ENCODE measurements around the gene FGFBP1. TPM values are rescaled to one million over a fixed set of nuclear protein-coding genes. Genes with fewer than 3 reads are reported as not detected.

Gene FGFBP1
- total and polyA plus RNA-seq, 9 of the 15 experiments (the other 6 are each of a cell fraction or from before 2014, with no cell fraction given), result not detected

DNA sequence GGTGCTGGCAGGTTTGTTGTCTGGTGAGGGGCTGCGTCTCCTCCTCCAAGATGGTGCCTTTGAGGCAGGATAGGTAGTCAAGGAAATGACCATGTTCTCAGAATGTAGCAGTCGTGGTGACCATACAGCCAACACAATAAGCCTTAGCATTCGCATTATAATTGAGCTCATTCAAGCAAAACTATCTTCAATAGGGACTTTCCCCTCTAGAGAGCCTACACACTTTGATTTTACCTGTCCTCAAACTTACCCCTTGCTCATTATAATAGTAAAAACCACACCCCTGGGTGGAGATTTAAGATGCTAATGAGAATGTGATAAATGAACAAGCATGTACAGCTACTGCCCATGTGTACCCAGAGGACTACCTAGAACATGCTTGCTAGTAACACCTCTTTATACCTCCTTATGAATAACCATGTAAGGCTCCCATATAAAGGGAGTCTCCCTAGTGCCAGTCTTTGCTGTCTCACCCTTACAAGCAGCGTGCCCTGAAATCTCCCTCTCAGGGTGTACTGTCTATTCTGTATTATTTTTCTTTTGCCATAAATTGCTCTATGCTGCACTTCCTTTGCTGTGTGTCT is 48.2 kb downstream of the FGFBP1 start (continued):
- TF ChIP-seq CTBP1 (IDR thresholded peaks at IDR 0.05; ENCODE audit: borderline replicate concordance) (no peak), MED1 (CRISPR knock-in tag; IDR thresholded peaks at IDR 0.05; ENCODE audit: borderline replicate concordance) (no peak), DIDO1 (tag; IDR thresholded peaks at IDR 0.05; ENCODE audit: low read depth) (no peak), GTF2E2 (tag; IDR thresholded peaks at IDR 0.05) (no peak), HCFC1 (IDR thresholded peaks at IDR 0.05; ENCODE audit: low read depth, low read length) (no peak), BHLHE40 (IDR thresholded peaks at IDR 0.05; ENCODE audit: low read length) (no peak), PYGO2 (tag; IDR thresholded peaks at IDR 0.05) (no peak), STAT5B (CRISPR knock-in tag; IDR thresholded peaks at IDR 0.05) (no peak), RHOXF2B (CRISPR knock-in tag; conservative IDR thresholded peaks at IDR 0.05) (no peak), SLC30A9 (CRISPR knock-in tag; IDR thresholded peaks at IDR 0.05) (no peak)
- TF ChIP-seq, protein P1, sequence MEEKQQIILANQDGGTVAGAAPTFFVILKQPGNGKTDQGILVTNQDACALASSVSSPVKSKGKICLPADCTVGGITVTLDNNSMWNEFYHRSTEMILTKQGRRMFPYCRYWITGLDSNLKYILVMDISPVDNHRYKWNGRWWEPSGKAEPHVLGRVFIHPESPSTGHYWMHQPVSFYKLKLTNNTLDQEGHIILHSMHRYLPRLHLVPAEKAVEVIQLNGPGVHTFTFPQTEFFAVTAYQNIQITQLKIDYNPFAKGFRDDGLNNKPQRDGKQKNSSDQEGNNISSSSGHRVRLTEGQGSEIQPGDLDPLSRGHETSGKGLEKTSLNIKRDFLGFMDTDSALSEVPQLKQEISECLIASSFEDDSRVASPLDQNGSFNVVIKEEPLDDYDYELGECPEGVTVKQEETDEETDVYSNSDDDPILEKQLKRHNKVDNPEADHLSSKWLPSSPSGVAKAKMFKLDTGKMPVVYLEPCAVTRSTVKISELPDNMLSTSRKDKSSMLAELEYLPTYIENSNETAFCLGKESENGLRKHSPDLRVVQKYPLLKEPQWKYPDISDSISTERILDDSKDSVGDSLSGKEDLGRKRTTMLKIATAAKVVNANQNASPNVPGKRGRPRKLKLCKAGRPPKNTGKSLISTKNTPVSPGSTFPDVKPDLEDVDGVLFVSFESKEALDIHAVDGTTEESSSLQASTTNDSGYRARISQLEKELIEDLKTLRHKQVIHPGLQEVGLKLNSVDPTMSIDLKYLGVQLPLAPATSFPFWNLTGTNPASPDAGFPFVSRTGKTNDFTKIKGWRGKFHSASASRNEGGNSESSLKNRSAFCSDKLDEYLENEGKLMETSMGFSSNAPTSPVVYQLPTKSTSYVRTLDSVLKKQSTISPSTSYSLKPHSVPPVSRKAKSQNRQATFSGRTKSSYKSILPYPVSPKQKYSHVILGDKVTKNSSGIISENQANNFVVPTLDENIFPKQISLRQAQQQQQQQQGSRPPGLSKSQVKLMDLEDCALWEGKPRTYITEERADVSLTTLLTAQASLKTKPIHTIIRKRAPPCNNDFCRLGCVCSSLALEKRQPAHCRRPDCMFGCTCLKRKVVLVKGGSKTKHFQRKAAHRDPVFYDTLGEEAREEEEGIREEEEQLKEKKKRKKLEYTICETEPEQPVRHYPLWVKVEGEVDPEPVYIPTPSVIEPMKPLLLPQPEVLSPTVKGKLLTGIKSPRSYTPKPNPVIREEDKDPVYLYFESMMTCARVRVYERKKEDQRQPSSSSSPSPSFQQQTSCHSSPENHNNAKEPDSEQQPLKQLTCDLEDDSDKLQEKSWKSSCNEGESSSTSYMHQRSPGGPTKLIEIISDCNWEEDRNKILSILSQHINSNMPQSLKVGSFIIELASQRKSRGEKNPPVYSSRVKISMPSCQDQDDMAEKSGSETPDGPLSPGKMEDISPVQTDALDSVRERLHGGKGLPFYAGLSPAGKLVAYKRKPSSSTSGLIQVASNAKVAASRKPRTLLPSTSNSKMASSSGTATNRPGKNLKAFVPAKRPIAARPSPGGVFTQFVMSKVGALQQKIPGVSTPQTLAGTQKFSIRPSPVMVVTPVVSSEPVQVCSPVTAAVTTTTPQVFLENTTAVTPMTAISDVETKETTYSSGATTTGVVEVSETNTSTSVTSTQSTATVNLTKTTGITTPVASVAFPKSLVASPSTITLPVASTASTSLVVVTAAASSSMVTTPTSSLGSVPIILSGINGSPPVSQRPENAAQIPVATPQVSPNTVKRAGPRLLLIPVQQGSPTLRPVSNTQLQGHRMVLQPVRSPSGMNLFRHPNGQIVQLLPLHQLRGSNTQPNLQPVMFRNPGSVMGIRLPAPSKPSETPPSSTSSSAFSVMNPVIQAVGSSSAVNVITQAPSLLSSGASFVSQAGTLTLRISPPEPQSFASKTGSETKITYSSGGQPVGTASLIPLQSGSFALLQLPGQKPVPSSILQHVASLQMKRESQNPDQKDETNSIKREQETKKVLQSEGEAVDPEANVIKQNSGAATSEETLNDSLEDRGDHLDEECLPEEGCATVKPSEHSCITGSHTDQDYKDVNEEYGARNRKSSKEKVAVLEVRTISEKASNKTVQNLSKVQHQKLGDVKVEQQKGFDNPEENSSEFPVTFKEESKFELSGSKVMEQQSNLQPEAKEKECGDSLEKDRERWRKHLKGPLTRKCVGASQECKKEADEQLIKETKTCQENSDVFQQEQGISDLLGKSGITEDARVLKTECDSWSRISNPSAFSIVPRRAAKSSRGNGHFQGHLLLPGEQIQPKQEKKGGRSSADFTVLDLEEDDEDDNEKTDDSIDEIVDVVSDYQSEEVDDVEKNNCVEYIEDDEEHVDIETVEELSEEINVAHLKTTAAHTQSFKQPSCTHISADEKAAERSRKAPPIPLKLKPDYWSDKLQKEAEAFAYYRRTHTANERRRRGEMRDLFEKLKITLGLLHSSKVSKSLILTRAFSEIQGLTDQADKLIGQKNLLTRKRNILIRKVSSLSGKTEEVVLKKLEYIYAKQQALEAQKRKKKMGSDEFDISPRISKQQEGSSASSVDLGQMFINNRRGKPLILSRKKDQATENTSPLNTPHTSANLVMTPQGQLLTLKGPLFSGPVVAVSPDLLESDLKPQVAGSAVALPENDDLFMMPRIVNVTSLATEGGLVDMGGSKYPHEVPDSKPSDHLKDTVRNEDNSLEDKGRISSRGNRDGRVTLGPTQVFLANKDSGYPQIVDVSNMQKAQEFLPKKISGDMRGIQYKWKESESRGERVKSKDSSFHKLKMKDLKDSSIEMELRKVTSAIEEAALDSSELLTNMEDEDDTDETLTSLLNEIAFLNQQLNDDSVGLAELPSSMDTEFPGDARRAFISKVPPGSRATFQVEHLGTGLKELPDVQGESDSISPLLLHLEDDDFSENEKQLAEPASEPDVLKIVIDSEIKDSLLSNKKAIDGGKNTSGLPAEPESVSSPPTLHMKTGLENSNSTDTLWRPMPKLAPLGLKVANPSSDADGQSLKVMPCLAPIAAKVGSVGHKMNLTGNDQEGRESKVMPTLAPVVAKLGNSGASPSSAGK (IDR thresholded peaks at IDR 0.05), result no peak
- TF ChIP-seq, protein P2, sequence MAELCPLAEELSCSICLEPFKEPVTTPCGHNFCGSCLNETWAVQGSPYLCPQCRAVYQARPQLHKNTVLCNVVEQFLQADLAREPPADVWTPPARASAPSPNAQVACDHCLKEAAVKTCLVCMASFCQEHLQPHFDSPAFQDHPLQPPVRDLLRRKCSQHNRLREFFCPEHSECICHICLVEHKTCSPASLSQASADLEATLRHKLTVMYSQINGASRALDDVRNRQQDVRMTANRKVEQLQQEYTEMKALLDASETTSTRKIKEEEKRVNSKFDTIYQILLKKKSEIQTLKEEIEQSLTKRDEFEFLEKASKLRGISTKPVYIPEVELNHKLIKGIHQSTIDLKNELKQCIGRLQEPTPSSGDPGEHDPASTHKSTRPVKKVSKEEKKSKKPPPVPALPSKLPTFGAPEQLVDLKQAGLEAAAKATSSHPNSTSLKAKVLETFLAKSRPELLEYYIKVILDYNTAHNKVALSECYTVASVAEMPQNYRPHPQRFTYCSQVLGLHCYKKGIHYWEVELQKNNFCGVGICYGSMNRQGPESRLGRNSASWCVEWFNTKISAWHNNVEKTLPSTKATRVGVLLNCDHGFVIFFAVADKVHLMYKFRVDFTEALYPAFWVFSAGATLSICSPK (IDR thresholded peaks at IDR 0.05; ENCODE audit: borderline replicate concordance), result no peak
- TF ChIP-seq, protein P3, sequence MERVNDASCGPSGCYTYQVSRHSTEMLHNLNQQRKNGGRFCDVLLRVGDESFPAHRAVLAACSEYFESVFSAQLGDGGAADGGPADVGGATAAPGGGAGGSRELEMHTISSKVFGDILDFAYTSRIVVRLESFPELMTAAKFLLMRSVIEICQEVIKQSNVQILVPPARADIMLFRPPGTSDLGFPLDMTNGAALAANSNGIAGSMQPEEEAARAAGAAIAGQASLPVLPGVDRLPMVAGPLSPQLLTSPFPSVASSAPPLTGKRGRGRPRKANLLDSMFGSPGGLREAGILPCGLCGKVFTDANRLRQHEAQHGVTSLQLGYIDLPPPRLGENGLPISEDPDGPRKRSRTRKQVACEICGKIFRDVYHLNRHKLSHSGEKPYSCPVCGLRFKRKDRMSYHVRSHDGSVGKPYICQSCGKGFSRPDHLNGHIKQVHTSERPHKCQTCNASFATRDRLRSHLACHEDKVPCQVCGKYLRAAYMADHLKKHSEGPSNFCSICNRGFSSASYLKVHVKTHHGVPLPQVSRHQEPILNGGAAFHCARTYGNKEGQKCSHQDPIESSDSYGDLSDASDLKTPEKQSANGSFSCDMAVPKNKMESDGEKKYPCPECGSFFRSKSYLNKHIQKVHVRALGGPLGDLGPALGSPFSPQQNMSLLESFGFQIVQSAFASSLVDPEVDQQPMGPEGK (CRISPR knock-in tag; IDR thresholded peaks at IDR 0.05; ENCODE audit: borderline replicate concordance), result no peak
